Peyer's patch (tissue), 4 donors: ENCODE measurements around the gene MSI1.

Source experiments
- CTCF ChIP-seq, 6 experiments: fragments of 450-650 bp in 4 of 6; fragments of 200-600 bp in 2 of 6; sonication (generic) in 1 of 6; IDR thresholded peaks; one replicate each; pipeline ENCODE4 v1.5.1; 2017 to 2019; ENCODE audit warnings: antibody characterized with exemption in 6 of 6, mild to moderate bottlenecking in 3 of 6, moderate library complexity in 1 of 6
- POLR2A ChIP-seq, 2 donors: fragments of 450-650 bp; IDR thresholded peaks; one replicate each; pipeline ENCODE4 v1.5.1; 2017; ENCODE audit warnings: antibody characterized with exemption in 2 of 2, mild to moderate bottlenecking in 2 of 2, moderate library complexity in 2 of 2

- TF ChIP-seq POLR2A (IDR thresholded peaks at IDR 0.05): peak in 1 of 2 donors; percentile 18
- TF ChIP-seq CTCF (IDR thresholded peaks at IDR 0.05): no peak
Observed at GRCh38 chr12:120394483-120395367, 25.8 kb upstream of the MSI1 start.
